AG04449 (cell line): ENCODE results near the gene SLC30A3.

ENCODE experiments used
- CTCF ChIA-PET: fragments of 350-600 bp; formaldehyde crosslinking; extraction: SDS; loops from one replicate; lab custom pipeline; 2021; ENCODE audit warnings: antibody characterized with exemption; lab: Yijun Ruan, JAX
- POLR2A ChIA-PET: fragments of 400-600, 350-600 bp; formaldehyde crosslinking; extraction: SDS; loops from one replicate; lab custom pipeline; 2020; ENCODE audit warnings: antibody characterized with exemption, inconsistent platforms; lab: Yijun Ruan, JAX
- DNase-seq: peaks from one replicate; pipeline ENCODE4 v3.0.0-alpha.2; 2010; ENCODE audit warnings: low read depth, low spot score
- H3K4me3 ChIP-seq: 2 replicates; pipeline ENCODE4 v1.5.1; 2011; ENCODE audit warnings: low read depth, mild to moderate bottlenecking, control low read depth, low read length
- TF ChIP-seq, protein P1 (sequence below): IDR thresholded peaks from one replicate; pipeline ENCODE4 v1.5.1; 2011; ENCODE audit warnings: mild to moderate bottlenecking, moderate library complexity, low read length, control low read depth, inconsistent platforms; ENCODE audit not compliant: insufficient read depth; ENCODE audit errors: missing control alignments

The SLC30A3 gene

DNA sequence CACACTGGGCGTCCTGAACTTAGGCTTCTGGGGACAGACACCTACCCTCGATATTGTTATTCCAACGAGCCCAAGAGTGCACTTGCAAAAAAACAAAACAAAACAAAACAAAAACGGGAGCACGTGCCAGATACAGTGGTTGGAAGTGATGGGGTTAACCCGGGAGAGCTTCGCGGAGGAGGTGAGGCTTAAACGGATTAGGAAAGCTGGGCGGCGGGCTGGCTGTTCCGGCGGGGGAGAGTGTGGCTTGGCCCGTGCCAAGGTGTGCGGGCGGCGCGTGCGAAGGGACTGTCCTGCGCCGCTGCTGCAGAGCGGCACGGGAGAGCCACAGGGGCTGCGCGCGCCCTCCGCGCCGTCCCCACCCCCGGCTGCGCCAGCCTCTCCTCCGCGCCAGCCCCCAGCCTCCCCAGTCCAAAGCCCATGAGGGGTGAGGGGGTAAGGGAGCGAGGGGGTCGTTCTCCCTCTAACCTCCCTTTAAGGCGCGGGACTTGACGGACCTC is 1.5 kb upstream of the SLC30A3 start:
- CTCF ChIA-PET = interaction anchor here (0.9 to 7.3 kb wide), 13 partner anchors 8 to 171 kb away, joined by 3 to 125 read pairs (median 5); partner anchors contain the start of genes DNAJC5G and TRIM54
- H3K4me3 ChIP-seq = no peak overlapping the region
- POLR2A ChIA-PET = interaction anchor here (1.1 kb wide), 1 partner anchor 38 kb away, joined by 3 read pairs; no protein-coding TSS in a partner anchor
- TF ChIP-seq, protein P1, sequence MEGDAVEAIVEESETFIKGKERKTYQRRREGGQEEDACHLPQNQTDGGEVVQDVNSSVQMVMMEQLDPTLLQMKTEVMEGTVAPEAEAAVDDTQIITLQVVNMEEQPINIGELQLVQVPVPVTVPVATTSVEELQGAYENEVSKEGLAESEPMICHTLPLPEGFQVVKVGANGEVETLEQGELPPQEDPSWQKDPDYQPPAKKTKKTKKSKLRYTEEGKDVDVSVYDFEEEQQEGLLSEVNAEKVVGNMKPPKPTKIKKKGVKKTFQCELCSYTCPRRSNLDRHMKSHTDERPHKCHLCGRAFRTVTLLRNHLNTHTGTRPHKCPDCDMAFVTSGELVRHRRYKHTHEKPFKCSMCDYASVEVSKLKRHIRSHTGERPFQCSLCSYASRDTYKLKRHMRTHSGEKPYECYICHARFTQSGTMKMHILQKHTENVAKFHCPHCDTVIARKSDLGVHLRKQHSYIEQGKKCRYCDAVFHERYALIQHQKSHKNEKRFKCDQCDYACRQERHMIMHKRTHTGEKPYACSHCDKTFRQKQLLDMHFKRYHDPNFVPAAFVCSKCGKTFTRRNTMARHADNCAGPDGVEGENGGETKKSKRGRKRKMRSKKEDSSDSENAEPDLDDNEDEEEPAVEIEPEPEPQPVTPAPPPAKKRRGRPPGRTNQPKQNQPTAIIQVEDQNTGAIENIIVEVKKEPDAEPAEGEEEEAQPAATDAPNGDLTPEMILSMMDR = no peak
- no peak for DNase-seq

- H3K4me3 ChIP-seq = peak overlapping the region; percentile 39
Observed at GRCh38 chr2:27263287-27264252, 723 bp upstream of the SLC30A3 start.

GRCh38 chr2:27261926-27262298 is 935 bp downstream of the SLC30A3 start:
- TF ChIP-seq, protein P1 = no peak
- no peak for DNase-seq
- ChIA-PET POLR2A (no interaction called here), CTCF (interaction anchor here (1.6 to 7.3 kb wide), 2 partner anchors 18 to 41 kb away, joined by 7 to 125 read pairs; partner anchors contain the start of genes DNAJC5G and TRIM54)
- H3K4me3 ChIP-seq = no peak overlapping the region

More at GRCh38 chr2:27263287-27264252, 723 bp upstream of the SLC30A3 start:
- DNase-seq = no peak
- CTCF ChIA-PET = interaction anchor here (1.0 to 7.3 kb wide), 7 partner anchors 15 to 170 kb away, joined by 3 to 125 read pairs (median 6); partner anchors contain the start of genes DNAJC5G and TRIM54
- POLR2A ChIA-PET = no interaction called here
- TF ChIP-seq, protein P1 = no peak

DNA sequence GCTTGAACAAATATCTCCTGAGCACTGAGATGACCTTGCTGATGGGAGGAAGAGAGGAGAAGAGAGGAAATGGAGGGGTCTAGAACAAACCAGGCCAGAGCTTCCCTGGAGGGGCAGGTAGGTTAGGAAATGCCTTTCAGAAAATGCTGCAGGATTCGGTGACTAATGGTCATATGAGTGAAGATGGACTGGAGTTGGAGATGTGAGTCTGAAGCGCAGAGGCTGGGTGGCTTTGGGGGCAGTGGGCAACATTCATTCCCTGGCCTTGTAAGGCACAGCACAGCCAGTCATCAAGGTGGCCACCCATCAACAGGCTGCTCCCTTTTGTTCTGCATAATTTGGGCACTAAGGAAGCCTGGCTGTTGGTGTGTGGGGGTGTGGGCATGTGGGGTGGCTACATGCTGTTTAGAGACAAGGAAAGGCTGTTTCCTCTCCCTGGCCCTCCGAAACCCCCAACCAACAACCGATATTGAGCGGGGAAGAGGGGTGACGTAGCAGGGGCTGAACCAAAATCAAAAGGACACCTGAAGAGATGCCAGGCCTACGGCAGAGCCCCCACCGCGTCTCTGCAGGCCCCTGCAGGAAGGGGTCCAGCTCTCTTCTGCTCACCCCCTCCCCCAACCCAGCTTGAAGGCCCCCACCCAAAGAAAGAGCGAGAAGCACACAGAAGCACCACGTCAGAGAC is 1.5 kb downstream of the SLC30A3 start:
- no peak overlapping the region for H3K4me3 ChIP-seq
- TF ChIP-seq, protein P1 = no peak
- no peak for DNase-seq
- POLR2A ChIA-PET = no interaction called here
- CTCF ChIA-PET = interaction anchor here (1.6 to 7.3 kb wide), 2 partner anchors 19 to 42 kb away, joined by 7 to 125 read pairs; partner anchors contain the start of genes DNAJC5G and TRIM54

DNA sequence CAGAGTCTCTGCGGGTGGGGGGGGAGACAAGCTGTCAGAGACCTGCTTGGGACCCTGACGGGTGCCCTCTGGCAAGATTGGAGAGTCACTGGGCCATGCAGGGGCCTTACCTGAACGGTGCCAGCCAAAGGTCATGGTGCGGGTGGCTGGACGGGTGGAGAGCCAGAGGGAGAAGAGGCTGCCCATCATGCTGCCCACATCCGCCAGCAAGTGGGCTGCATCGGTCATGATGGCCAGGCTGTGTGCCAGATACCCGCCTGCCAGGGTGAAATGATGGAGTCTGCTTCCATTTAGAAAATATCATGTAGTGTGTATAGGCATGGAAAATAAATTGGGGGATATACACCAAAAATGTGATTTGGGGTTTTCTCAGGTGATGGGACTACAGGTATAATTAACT is 4.8 kb downstream of the SLC30A3 start:
- no peak for DNase-seq
- TF ChIP-seq, protein P1 = no peak
- H3K4me3 ChIP-seq = no peak overlapping the region
- POLR2A ChIA-PET = no interaction called here
- CTCF ChIA-PET = interaction anchor here (1.5 to 5.5 kb wide), 2 partner anchors 11 to 23 kb away, joined by 4 to 48 read pairs; partner anchors contain the start of gene TRIM54
